ENCODE measurements around the gene KRT34.
"Not testable (repeated sequence)": the region's sequence is repeated elsewhere in the genome, so short reads cannot be mapped to it uniquely, and the experiment has no call there.

Gene KRT34

GRCh38 chr17:41403404-41404023 lies 21.4 kb upstream of the KRT34 start:
- no peak for DNase-seq

- DNase-seq, result no peak
Measured at GRCh38 chr17:41402161-41402560, 20.1 kb upstream of the KRT34 start.

GRCh38 chr17:41396996-41397660 lies 15.0 kb upstream of the KRT34 start, which contains the start of gene KRT31:
Gene KRT31 (minus strand): TSS chr17:41397608. CDS start chr17:41397539, 69 bp downstream.
- no peak for DNase-seq

- no peak for DNase-seq
Measured at GRCh38 chr17:41396340-41396739, 14.2 kb upstream of the KRT34 start.

- DNase-seq, result no peak
Measured at GRCh38 chr17:41395611-41396010, 13.5 kb upstream of the KRT34 start.

- DNase-seq, result not testable (repeated sequence)
Measured at GRCh38 chr17:41395044-41395443, 12.9 kb upstream of the KRT34 start.

GRCh38 chr17:41394254-41394996 lies 12.3 kb upstream of the KRT34 start:
- no peak for DNase-seq

GRCh38 chr17:41393826-41394225 lies 11.7 kb upstream of the KRT34 start:
- DNase-seq, result no peak

GRCh38 chr17:41393294-41393693 lies 11.2 kb upstream of the KRT34 start:
- DNase-seq, result no peak

GRCh38 chr17:41392278-41392677 lies 10.2 kb upstream of the KRT34 start:
- DNase-seq, result no peak

GRCh38 chr17:41391535-41391934 lies 9.4 kb upstream of the KRT34 start:
- no peak for DNase-seq

- DNase-seq, result no peak
Measured at GRCh38 chr17:41390411-41390938, 8.4 kb upstream of the KRT34 start.

GRCh38 chr17:41387670-41388069 lies 5.6 kb upstream of the KRT34 start:
- no peak for DNase-seq

- DNase-seq, result no peak
Measured at GRCh38 chr17:41386227-41386626, 4.1 kb upstream of the KRT34 start.

- no peak for DNase-seq
Measured at GRCh38 chr17:41383690-41384089, 1.6 kb upstream of the KRT34 start.

- no peak for DNase-seq
Measured at GRCh38 chr17:41382394-41382793, 288 bp upstream of the KRT34 start.

GRCh38 chr17:41380091-41380490 lies 2.0 kb downstream of the KRT34 start:
- not testable (repeated sequence) for DNase-seq

- DNase-seq, result no peak
Measured at GRCh38 chr17:41377546-41377945, 4.6 kb downstream of the KRT34 start.

- no peak for DNase-seq
Measured at GRCh38 chr17:41369713-41370112, 12.4 kb downstream of the KRT34 start, which contains the start of gene KRT33B. Gene KRT33B (minus strand): TSS chr17:41369813. CDS start chr17:41369750, 63 bp downstream.

- DNase-seq, result no peak
Measured at GRCh38 chr17:41369023-41369422, 13.1 kb downstream of the KRT34 start.

GRCh38 chr17:41367426-41368075 lies 14.6 kb downstream of the KRT34 start:
- no peak for DNase-seq

- DNase-seq, result no peak
Measured at GRCh38 chr17:41366070-41366469, 16.0 kb downstream of the KRT34 start.

- DNase-seq, result no peak
Measured at GRCh38 chr17:41363881-41364280, 18.2 kb downstream of the KRT34 start.

Data from NCI-H1417 treated with DMSO at 0.1 percent for 48 hours (cell line).